Skin of body (tissue), 2 donors: ENCODE data around the gene ZNF770. TPM values are rescaled to one million over a fixed set of nuclear protein-coding genes. Genes with fewer than 3 reads are reported as not detected.
"Not testable (repeated sequence)": the region's sequence is repeated elsewhere in the genome, so short reads cannot be mapped to it uniquely, and the experiment has no call there.

Source experiments
- DNase-seq: peaks from one replicate; lab custom pipeline; 2025; lab: John Stamatoyannopoulos, UW
- total RNA-seq: library from RNA; depleted of rRNA; stranded (reverse); fragments of >200 nt; gene quantifications from one replicate; pipeline ENCODE4 v1.2.3, GENCODE V29; 2014

The ZNF770 gene
- total RNA-seq, 1 donor from 2014 or later = 59.4 TPM

DNA sequence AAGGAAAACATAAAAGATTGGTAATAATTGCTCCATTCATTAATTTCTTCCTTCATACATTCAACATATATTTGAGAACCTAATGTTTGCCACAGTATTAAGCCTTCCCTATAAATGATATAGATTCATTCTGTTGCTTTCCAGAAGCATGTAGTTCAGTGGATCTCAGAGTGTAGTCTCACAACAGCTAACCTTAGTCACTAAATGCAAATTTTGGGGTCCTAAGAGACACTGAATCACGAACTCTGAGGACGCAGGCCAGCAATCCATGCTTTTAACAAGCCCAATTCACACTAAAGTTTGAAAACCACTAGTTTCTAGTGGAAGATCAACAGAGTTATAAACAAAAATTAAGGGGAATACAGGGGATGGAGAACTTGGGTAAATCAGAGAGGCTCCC lies 11.3 kb downstream of the ZNF770 start:
- no peak for DNase-seq

GRCh38 chr15:34976073-34976472 lies 12.0 kb downstream of the ZNF770 start:
- DNase-seq = no peak

DNA sequence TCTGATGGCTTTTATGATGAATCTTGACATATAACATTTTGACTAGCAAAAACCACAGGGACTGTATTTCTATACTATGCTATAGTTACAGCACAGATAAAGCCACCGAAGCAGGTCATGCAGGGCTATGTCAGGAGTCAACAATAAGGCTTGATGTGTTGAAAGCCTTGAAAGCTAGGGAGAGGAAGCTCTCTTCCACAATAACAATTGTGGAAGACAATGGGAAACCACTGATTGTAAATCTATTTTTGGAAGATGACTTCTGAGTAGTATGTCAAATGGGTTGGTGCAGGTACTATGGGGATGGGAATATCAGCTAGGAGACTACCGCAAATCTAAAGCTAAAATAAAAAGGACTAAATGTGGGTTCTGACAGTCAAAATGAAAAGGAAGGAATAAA lies 14.6 kb downstream of the ZNF770 start:
- no peak for DNase-seq

DNA sequence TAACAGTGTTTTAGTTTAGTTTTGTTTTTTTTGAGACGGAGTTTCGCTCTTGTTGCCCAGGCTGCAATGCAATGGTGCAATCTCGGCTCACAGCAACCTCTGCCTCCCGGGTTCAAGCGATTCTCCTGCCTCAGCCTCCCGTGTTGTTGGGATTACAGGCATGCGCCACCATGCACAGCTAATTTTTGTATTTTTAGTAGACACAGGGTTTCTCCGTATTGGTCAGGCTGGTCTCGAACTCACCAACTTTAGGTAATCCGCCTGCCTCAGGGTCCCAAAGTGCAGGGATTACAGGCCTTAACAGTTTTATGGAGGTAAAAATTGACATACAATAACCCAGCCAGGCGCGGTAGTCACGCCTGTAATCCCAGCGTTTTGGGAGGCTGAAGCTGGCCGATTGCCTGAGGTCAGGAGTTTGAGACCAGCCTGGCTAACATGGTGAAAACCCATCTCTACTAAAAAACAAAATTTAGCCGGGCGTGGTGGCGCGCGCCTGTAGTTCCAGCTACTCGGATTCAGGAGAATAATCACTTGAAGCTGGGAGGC lies 17.9 kb downstream of the ZNF770 start:
- DNase-seq = not testable (repeated sequence)

GRCh38 chr15:34969340-34970097 lies 18.6 kb downstream of the ZNF770 start, which contains the start of gene AQR:
Gene AQR, minus strand, starts transcription at chr15:34969742. Its CDS starts 129 bp downstream, at chr15:34969613.
- DNase-seq = peak; percentile 97

GRCh38 chr15:34964277-34964676 lies 23.8 kb downstream of the ZNF770 start:
- no peak for DNase-seq

DNA sequence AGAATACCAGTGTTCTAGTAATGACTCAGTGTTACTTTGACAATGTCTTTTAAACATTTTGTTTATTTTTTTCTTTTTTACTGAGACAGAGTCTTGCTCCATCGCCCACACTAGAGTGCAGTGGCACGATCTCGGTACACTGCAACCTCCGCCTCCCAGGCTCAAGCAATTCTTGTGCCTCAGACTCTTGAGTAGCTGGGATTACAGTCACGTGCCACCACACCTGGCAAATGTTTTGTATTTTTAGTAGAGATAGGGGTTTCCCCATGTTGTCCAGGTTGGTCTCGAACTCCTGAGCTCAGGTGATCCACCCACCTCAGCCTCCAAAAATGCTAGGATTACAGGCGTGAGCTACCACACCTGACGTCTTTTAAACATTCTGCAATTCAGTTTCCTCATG lies 34.2 kb downstream of the ZNF770 start:
- no peak for DNase-seq

GRCh38 chr15:34952481-34952880 lies 35.6 kb downstream of the ZNF770 start:
- no peak for DNase-seq

DNA sequence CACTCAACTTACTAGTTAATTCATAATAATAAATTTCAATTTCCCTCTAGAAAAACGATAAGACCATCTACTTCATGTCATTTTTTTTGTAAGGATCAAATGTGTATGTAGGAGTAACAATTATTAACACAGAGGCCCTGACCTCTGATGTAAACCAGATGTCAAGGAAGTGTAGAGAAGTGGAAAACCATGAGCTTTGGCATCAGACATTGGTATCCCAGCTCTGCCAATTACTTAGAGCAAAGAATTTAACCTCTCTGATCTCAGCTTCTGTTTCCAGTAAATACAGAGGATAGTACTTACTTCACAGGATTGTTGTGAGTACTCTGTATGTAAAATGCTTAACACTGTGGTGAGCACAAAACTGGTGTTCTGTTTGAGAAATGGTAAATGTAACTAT lies 36.1 kb downstream of the ZNF770 start:
- no peak for DNase-seq

DNA sequence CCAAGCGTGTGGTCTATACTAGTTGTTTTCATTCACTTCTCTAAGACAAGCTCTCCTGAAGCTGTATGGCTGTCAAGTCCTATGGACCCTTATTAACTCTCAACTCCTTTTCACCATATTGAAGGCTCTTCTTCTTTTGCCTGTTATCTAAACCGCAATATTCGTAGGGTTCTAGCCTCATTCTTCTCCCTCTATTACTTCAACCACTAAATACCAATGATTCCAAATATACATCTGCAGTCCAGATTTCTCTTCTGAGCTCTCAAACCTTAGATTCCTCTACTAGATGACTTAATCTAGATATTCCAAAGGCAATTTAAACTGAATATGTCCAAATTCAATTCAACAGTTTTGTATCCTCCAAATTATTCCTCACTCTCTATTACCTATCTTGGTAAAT lies 43.2 kb downstream of the ZNF770 start:
- DNase-seq = no peak

GRCh38 chr15:34943711-34944110 lies 44.4 kb downstream of the ZNF770 start:
- DNase-seq = no peak

DNA sequence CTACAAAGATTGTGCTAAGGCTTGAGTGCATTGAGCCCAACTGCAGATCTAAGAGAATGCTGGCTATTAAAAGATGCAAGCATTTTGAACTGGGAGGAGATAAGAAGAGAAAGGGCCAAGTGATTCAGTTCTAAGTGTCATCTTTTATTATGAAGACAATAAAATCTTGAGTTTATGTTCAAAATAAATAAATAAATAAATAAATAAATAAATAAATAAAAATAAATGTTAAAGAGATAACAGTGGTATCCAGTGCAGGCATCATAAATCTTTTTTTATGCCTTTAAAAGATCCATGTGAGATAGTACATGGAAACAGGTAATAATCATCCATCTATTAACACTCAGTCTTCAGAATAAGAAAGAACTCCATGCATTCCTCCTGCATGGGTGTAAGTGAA lies 44.8 kb downstream of the ZNF770 start:
- not testable (repeated sequence) for DNase-seq

DNA sequence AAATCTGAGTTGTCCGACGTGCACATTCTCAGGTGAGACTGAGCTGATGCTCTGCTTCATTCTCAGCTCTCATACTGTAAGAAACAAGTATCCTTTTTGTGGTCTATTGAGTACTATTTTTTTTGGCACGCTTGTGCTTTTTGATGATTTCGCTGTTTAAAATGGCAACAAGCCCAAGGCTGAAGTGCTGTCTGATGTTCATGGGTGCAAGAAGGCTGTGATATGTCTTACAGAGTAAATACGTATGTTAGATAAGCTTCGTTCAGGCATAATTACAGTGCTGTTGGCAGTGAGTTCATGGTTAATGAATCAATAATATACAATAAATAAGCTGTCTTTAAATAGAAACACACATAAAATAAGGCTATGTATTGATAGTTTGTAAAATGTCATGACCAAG lies 45.7 kb downstream of the ZNF770 start:
- DNase-seq = no peak

GRCh38 chr15:34941831-34942230 lies 46.3 kb downstream of the ZNF770 start:
- DNase-seq = no peak

GRCh38 chr15:34941185-34941698 lies 46.8 kb downstream of the ZNF770 start:
- no peak for DNase-seq

DNA sequence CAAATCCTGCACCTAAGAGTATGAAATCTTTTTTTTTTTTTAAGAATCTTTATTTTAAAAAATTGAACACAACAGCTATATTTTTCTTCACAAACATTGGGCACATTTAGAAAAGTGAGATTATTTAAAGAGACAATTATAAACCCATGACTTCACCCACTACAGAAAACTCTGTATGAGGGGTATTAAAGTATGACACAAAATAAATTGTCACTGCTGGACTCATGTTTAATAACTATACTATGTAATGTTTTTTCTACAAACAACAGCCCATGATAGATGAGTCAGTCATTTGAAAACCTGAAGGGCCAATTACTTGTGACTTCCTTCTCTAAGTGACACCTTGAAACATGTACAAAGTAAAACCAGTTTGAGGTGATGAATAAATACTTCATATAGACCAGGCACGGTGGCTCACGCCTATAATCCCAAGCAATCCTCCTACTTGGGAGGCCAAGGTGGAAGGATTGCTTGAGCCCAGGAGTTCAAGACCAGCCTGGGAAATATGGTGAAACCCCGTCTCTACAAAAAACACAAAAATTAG lies 54.6 kb downstream of the ZNF770 start:
- DNase-seq = no peak

GRCh38 chr15:34928349-34928748 lies 59.7 kb downstream of the ZNF770 start:
- not testable (repeated sequence) for DNase-seq

Other genes starting within 250 kb of the ZNF770 start
- gene GJD2, start 233.3 kb downstream of the ZNF770 start, total RNA-seq = not detected
- gene ACTC1, start 192.7 kb downstream of the ZNF770 start, total RNA-seq = 126 TPM
- 28.3 TPM for gene AQR, start 18.5 kb downstream of the ZNF770 start, total RNA-seq
- gene NANOGP8, start 97.0 kb upstream of the ZNF770 start, total RNA-seq = 0.89 TPM